ENCODE results near the gene MSI2. TPM values are rescaled to one million over a fixed set of nuclear protein-coding genes. Genes with fewer than 3 reads are reported as not detected.

The MSI2 gene
- total RNA-seq, 1 donor from 2014 or later = 26.6 TPM

GRCh38 chr17:57580055-57580739 is 323.9 kb downstream of the MSI2 start:
- TF ChIP-seq CTCF (conservative IDR thresholded peaks at IDR 0.05; ENCODE audit: low read depth, low read length) = no peak
- no peak overlapping the region for H3K4me3 ChIP-seq (ENCODE audit: low read depth, low read length)
- DNase-seq (ENCODE audit: low read depth) = no peak

- no peak for TF ChIP-seq CTCF (conservative IDR thresholded peaks at IDR 0.05; ENCODE audit: low read depth, low read length)
- DNase-seq (ENCODE audit: low read depth) = no peak
These were observed 326.8 kb downstream of the MSI2 start for GRCh38 chr17:57582881-57583756.

GRCh38 chr17:57584050-57584551 is 327.8 kb downstream of the MSI2 start:
- TF ChIP-seq CTCF (conservative IDR thresholded peaks at IDR 0.05; ENCODE audit: low read depth, low read length) = no peak
- no peak overlapping the region for H3K4me3 ChIP-seq (ENCODE audit: low read depth, low read length)
- DNase-seq (ENCODE audit: low read depth) = no peak

More at GRCh38 chr17:57582881-57583756, 326.8 kb downstream of the MSI2 start:
- no peak overlapping the region for H3K4me3 ChIP-seq (ENCODE audit: low read depth, low read length)

- no peak for TF ChIP-seq CTCF (conservative IDR thresholded peaks at IDR 0.05; ENCODE audit: low read depth, low read length)
- no peak for DNase-seq (ENCODE audit: low read depth)
- no peak overlapping the region for H3K4me3 ChIP-seq (ENCODE audit: low read depth, low read length)
These were observed 329.2 kb downstream of the MSI2 start for GRCh38 chr17:57585341-57586195.

GRCh38 chr17:57586196-57586740 is 329.9 kb downstream of the MSI2 start:
- no peak for DNase-seq (ENCODE audit: low read depth)
- no peak overlapping the region for H3K4me3 ChIP-seq (ENCODE audit: low read depth, low read length)
- TF ChIP-seq CTCF (conservative IDR thresholded peaks at IDR 0.05; ENCODE audit: low read depth, low read length) = no peak

- no peak overlapping the region for H3K4me3 ChIP-seq (ENCODE audit: low read depth, low read length)
- DNase-seq (ENCODE audit: low read depth) = no peak
- TF ChIP-seq CTCF (conservative IDR thresholded peaks at IDR 0.05; ENCODE audit: low read depth, low read length) = no peak
These were observed 330.4 kb downstream of the MSI2 start for GRCh38 chr17:57586742-57587141.
